Neural crest cell (in vitro differentiated cells): ENCODE data around the gene SPACA6. TPM values are rescaled to one million over a fixed set of nuclear protein-coding genes. Genes with fewer than 3 reads are reported as not detected.
A peak's percentile ranks its signal among the peaks of the same experiment; 100 is the strongest.

Experiments
- DNase-seq: peaks from one replicate; pipeline ENCODE4 v3.0.0; 2021; ENCODE audit warnings: low read depth, mixed read lengths, low spot score
- H3K27ac Mint-ChIP-seq: one replicate; pipeline ENCODE4 v1.8.0; 2021; ENCODE audit warnings: mild to moderate bottlenecking, mixed read lengths; ENCODE audit not compliant: unreplicated experiment
- H3K27me3 Mint-ChIP-seq: 2 replicates; pipeline ENCODE4 v1.8.0; 2021; ENCODE audit warnings: low read depth, mild to moderate bottlenecking, mixed read lengths
- H3K36me3 Mint-ChIP-seq: 2 replicates; pipeline ENCODE4 v1.8.0; 2021; ENCODE audit warnings: low read depth, mild to moderate bottlenecking, mixed read lengths
- H3K4me1 Mint-ChIP-seq: 2 replicates; pipeline ENCODE4 v1.8.0; 2021; ENCODE audit warnings: mixed read lengths
- H3K4me3 Mint-ChIP-seq: one replicate; pipeline ENCODE4 v1.8.0; 2021; ENCODE audit warnings: mild to moderate bottlenecking, mixed read lengths
- H3K9me3 Mint-ChIP-seq: 2 replicates; pipeline ENCODE4 v1.8.0; 2021; ENCODE audit warnings: mixed read lengths
- CTCF ChIP-seq: fragments of 200-600 bp; sonication (generic); conservative IDR thresholded peaks from 2 replicates; pipeline ENCODE4 v1.5.0; 2021; ENCODE audit warnings: antibody characterized with exemption, mild to moderate bottlenecking
- total RNA-seq: library from RNA; stranded (reverse); gene quantifications from 2 replicates; pipeline ENCODE4 v1.2.1, GENCODE V29; 2021

SPACA6 gene
- total RNA-seq, 1 donor from 2014 or later = 4.2 TPM

DNA sequence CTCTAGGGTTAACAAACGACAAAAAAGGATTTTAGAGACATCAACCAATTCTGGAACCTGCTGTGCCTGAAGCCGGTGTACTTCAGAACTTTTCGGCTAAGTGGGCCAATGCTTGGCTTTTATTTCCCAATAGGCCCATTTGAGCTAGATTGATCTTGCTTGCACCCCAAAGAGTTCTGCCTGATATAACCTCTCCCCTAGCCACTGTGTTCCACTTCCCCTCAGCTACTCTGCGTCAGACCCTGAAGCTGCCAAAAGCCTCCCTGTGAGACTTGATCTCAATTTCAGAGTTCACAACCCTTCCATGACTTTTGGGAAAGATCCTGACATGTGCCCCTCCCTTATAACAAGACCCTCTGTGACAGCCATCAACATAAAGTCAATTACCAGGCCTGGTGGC is 40.9 kb upstream of the SPACA6 start:
- Mint-ChIP-seq H3K4me1 (peaks cover 4% of the 10 kb centered on the region), H3K36me3 (no peaks in the 10 kb centered on the region), H3K4me3 (no peak overlapping the region), H3K9me3 (peaks cover 2% of the 10 kb centered on the region), H3K27me3 (peaks cover 58% of the 10 kb centered on the region), H3K27ac (no peak overlapping the region)
- no peak for TF ChIP-seq CTCF
- no peak for DNase-seq

GRCh38 chr19:51653162-51653561 is 40.0 kb upstream of the SPACA6 start:
- Mint-ChIP-seq H3K4me1 (peaks cover 4% of the 10 kb centered on the region), H3K9me3 (peaks cover 2% of the 10 kb centered on the region), H3K4me3 (no peak overlapping the region), H3K27ac (no peak overlapping the region), H3K27me3 (peaks cover 63% of the 10 kb centered on the region), H3K36me3 (no peaks in the 10 kb centered on the region)
- TF ChIP-seq CTCF = no peak
- no peak for DNase-seq

GRCh38 chr19:51654783-51655182 is 38.3 kb upstream of the SPACA6 start:
- peaks cover 2% of the 10 kb centered on the region for H3K9me3 Mint-ChIP-seq
- DNase-seq = no peak
- no peak for TF ChIP-seq CTCF
- H3K27me3 Mint-ChIP-seq = peaks cover 59% of the 10 kb centered on the region
- no peak overlapping the region for H3K27ac Mint-ChIP-seq
- H3K4me3 Mint-ChIP-seq = no peak overlapping the region
- peaks cover 4% of the 10 kb centered on the region for H3K4me1 Mint-ChIP-seq
- no peaks in the 10 kb centered on the region for H3K36me3 Mint-ChIP-seq

GRCh38 chr19:51660975-51661600 is 32.0 kb upstream of the SPACA6 start:
- peaks cover 4% of the 10 kb centered on the region for H3K4me1 Mint-ChIP-seq
- H3K36me3 Mint-ChIP-seq = no peaks in the 10 kb centered on the region
- no peak overlapping the region for H3K4me3 Mint-ChIP-seq
- DNase-seq = peak; percentile 88
- H3K9me3 Mint-ChIP-seq = peaks cover 2% of the 10 kb centered on the region
- H3K27ac Mint-ChIP-seq = no peak overlapping the region
- peak; percentile 76 for TF ChIP-seq CTCF
- peaks cover 67% of the 10 kb centered on the region for H3K27me3 Mint-ChIP-seq

GRCh38 chr19:51663650-51664049 is 29.5 kb upstream of the SPACA6 start:
- Mint-ChIP-seq H3K4me1 (no peaks in the 10 kb centered on the region), H3K27me3 (peaks cover 73% of the 10 kb centered on the region), H3K27ac (no peak overlapping the region), H3K36me3 (no peaks in the 10 kb centered on the region), H3K9me3 (no peaks in the 10 kb centered on the region), H3K4me3 (no peak overlapping the region)
- no peak for TF ChIP-seq CTCF
- no peak for DNase-seq

- H3K4me1 Mint-ChIP-seq = no peaks in the 10 kb centered on the region
- no peak overlapping the region for H3K4me3 Mint-ChIP-seq
- no peak for DNase-seq
- no peak overlapping the region for H3K27ac Mint-ChIP-seq
- no peaks in the 10 kb centered on the region for H3K36me3 Mint-ChIP-seq
- peaks cover 73% of the 10 kb centered on the region for H3K27me3 Mint-ChIP-seq
- TF ChIP-seq CTCF = no peak
- H3K9me3 Mint-ChIP-seq = no peaks in the 10 kb centered on the region
These were observed 29.0 kb upstream of the SPACA6 start for GRCh38 chr19:51664131-51664530.
